SK-N-SH (cell line): ENCODE results near the gene EFCC1. TPM values are rescaled to one million over a fixed set of nuclear protein-coding genes. Genes with fewer than 3 reads are reported as not detected.

Experiments used
- CTCF ChIA-PET: fragments of 300-600, 350-600 bp; formaldehyde crosslinking; extraction: SDS; loops from one replicate; lab custom pipeline; 2021; lab: Yijun Ruan, JAX
- POLR2A ChIA-PET: fragments of 350-600 bp; sonication (Branson Sonifier 250); formaldehyde crosslinking; extraction: SDS; loops from one replicate; lab custom pipeline; 2020; ENCODE audit warnings: antibody characterized with exemption, inconsistent platforms; lab: Yijun Ruan, JAX
- DNase-seq: peaks from one replicate; pipeline ENCODE4 v3.0.0; 2012
- H2AFZ ChIP-seq: fragments of 200-600 bp; sonication (generic); 2 replicates; pipeline ENCODE4 v1.8.1; 2016; ENCODE audit warnings: antibody characterized with exemption, mild to moderate bottlenecking, low read depth
- H3F3A ChIP-seq: fragments of 200-600 bp; sonication (generic); replicated peaks from 2 replicates; pipeline ENCODE3; 2016; ENCODE audit warnings: antibody characterized with exemption, mild to moderate bottlenecking; ENCODE audit not compliant: insufficient read depth
- H3K27ac ChIP-seq, 2 experiments: fragments of 200-500 bp in 1 of 2; fragments of 200-600 bp in 1 of 2; sonication (Bioruptor generic) in 1 of 2; sonication (generic), shearing (Covaris generic) in 1 of 2; 2 replicates each; pipeline versions ENCODE4 v1.5.1 to v1.6.1; 2014 to 2016; ENCODE audit warnings: low read depth in 2 of 2, inconsistent platforms in 1 of 2, low read length in 1 of 2, mild to moderate bottlenecking in 1 of 2, mixed read lengths in 1 of 2
- H3K27me3 ChIP-seq: fragments of 200-600 bp; sonication (generic), shearing (Covaris generic); 2 replicates; pipeline ENCODE4 v1.6.1; 2016; ENCODE audit warnings: mixed run types; ENCODE audit not compliant: insufficient read depth
- H3K36me3 ChIP-seq, 2 experiments: fragments of 200-500 bp in 1 of 2; fragments of 200-600 bp in 1 of 2; sonication (Bioruptor generic) in 1 of 2; sonication (generic) in 1 of 2; replicated peaks in 1 of 2; 2 replicates each; pipeline versions ENCODE3 to v1.5.1; 2014 to 2016; ENCODE audit warnings: low read length in 1 of 2, mild to moderate bottlenecking in 1 of 2; ENCODE audit not compliant: insufficient read depth in 2 of 2, control insufficient read depth in 1 of 2
- H3K4me1 ChIP-seq, 2 experiments: fragments of 200-500 bp in 1 of 2; fragments of 200-600 bp in 1 of 2; sonication (Bioruptor generic) in 1 of 2; sonication (generic), shearing (Covaris generic) in 1 of 2; 2 replicates each; pipeline versions ENCODE4 v1.5.1 to v1.6.1; 2014 to 2016; ENCODE audit warnings: low read depth in 1 of 2, low read length in 1 of 2, mixed run types in 1 of 2; ENCODE audit not compliant: insufficient read depth in 2 of 2, control insufficient read depth in 1 of 2
- H3K4me2 ChIP-seq: fragments of 200-600 bp; sonication (generic), shearing (Covaris generic); 2 replicates; pipeline ENCODE4 v1.6.1; 2017; ENCODE audit warnings: mixed run types
- H3K4me3 ChIP-seq, 2 experiments: fragments of 200-500 bp in 1 of 2; fragments of 200-600 bp in 1 of 2; sonication (Bioruptor generic) in 1 of 2; sonication (generic), shearing (Covaris generic) in 1 of 2; 2 replicates each; pipeline versions ENCODE4 v1.5.1 to v1.8.1; 2014 to 2016; ENCODE audit warnings: low read depth in 2 of 2, inconsistent platforms in 1 of 2, low read length in 1 of 2, mild to moderate bottlenecking in 1 of 2, mixed read lengths in 1 of 2, moderate library complexity in 1 of 2
- H3K79me2 ChIP-seq: fragments of 200-600 bp; sonication (generic); 2 replicates; pipeline ENCODE4 v1.8.1; 2017; ENCODE audit warnings: mild to moderate bottlenecking; ENCODE audit not compliant: insufficient read depth
- H3K9ac ChIP-seq: fragments of 200-600 bp; sonication (generic); 2 replicates; pipeline ENCODE4 v1.6.1; 2017; ENCODE audit warnings: mixed run types
- H3K9me2 ChIP-seq: fragments of 200-600 bp; sonication (generic); 2 replicates; pipeline ENCODE4 v1.6.1; 2017; ENCODE audit warnings: mixed run types
- H3K9me3 ChIP-seq: fragments of 200-600 bp; sonication (generic); 2 replicates; pipeline ENCODE4 v1.6.1; 2017; ENCODE audit warnings: mixed run types, mild to moderate bottlenecking, moderate library complexity
- H4K20me1 ChIP-seq: fragments of 200-600 bp; sonication (generic); 2 replicates; pipeline ENCODE4 v1.6.1; 2017; ENCODE audit warnings: mild to moderate bottlenecking, mixed run types; ENCODE audit not compliant: insufficient read depth
- CHD2 ChIP-seq: fragments of 150-350 bp; IDR thresholded peaks from 2 replicates; pipeline ENCODE4 v1.6.1; 2018; ENCODE audit warnings: low read length; ENCODE audit not compliant: partially characterized antibody
- ELF1 ChIP-seq: IDR thresholded peaks from 2 replicates; pipeline ENCODE4 v1.4.0; 2012
- FOSL2 ChIP-seq: IDR thresholded peaks from 2 replicates; pipeline ENCODE4 v1.4.0; 2012; ENCODE audit warnings: low read depth, mild to moderate bottlenecking, moderate library complexity, borderline replicate concordance
- GABPA ChIP-seq: IDR thresholded peaks from 2 replicates; pipeline ENCODE4 v1.4.0; 2012; ENCODE audit warnings: low read depth, mild to moderate bottlenecking
- MEF2A ChIP-seq: IDR thresholded peaks from 2 replicates; pipeline ENCODE4 v1.4.0; 2012; ENCODE audit warnings: low read depth, borderline replicate concordance
- MXI1 ChIP-seq: IDR thresholded peaks from 2 replicates; pipeline ENCODE4 v1.6.1; 2012; ENCODE audit warnings: mild to moderate bottlenecking, low read depth, low read length, improper control_type of control experiment
- RCOR1 ChIP-seq: fragments of 150-350 bp; IDR thresholded peaks from 2 replicates; pipeline ENCODE4 v1.6.1; 2017; ENCODE audit warnings: antibody characterized with exemption, low read length
- RFX5 ChIP-seq: IDR thresholded peaks from 2 replicates; pipeline ENCODE4 v1.6.1; 2012; ENCODE audit warnings: mild to moderate bottlenecking, improper control_type of control experiment, low read length
- RXRA ChIP-seq: IDR thresholded peaks from 2 replicates; pipeline ENCODE4 v1.4.0; 2012; ENCODE audit warnings: low read depth, mild to moderate bottlenecking, borderline replicate concordance
- SIN3A ChIP-seq: IDR thresholded peaks from 2 replicates; pipeline ENCODE4 v1.6.1; 2012; ENCODE audit warnings: low read depth, mild to moderate bottlenecking, low read length, moderate library complexity, borderline replicate concordance
- TAF1 ChIP-seq: IDR thresholded peaks from 2 replicates; pipeline ENCODE4 v1.6.1; 2012; ENCODE audit warnings: low read depth, mild to moderate bottlenecking, low read length, moderate library complexity, borderline replicate concordance
- YY1 ChIP-seq: IDR thresholded peaks from 2 replicates; pipeline ENCODE4 v1.4.0; 2012; ENCODE audit warnings: low read depth, mild to moderate bottlenecking
- WGBS: methylation state at CpG from one replicate; pipeline ENCODE4 v1.1.6; 2017; ENCODE audit warnings: low lambda C conversion rate; 5-methylcytosine and 5-hydroxymethylcytosine counted together
- polyA plus RNA-seq, 3 experiments: library from polyadenylated mRNA; depleted of rRNA; stranded (reverse); fragments of >200 nt; gene quantifications; 2 replicates each; pipeline ENCODE4 v1.2.3, GENCODE V29; 2012
- TF ChIP-seq, protein P1 (sequence below): IDR thresholded peaks from 2 replicates; pipeline ENCODE4 v1.4.0; 2012; ENCODE audit warnings: low read depth
- TF ChIP-seq, protein P2 (sequence below): fragments of 150-350 bp; IDR thresholded peaks from 2 replicates; pipeline ENCODE4 v1.6.1; 2017; ENCODE audit warnings: antibody characterized with exemption, low read length, low read depth, borderline replicate concordance
- TF ChIP-seq, protein P3 (sequence below): fragments of 200-600 bp; sonication (generic); IDR thresholded peaks from 2 replicates; pipeline ENCODE4 v1.6.1; 2017; ENCODE audit warnings: antibody characterized with exemption, mild to moderate bottlenecking, moderate library complexity
- TF ChIP-seq, protein P4 (sequence below): IDR thresholded peaks from 2 replicates; pipeline ENCODE4 v1.6.1; 2012; ENCODE audit warnings: mild to moderate bottlenecking, low read depth, low read length, moderate library complexity
- TF ChIP-seq, protein P5 (sequence below): IDR thresholded peaks from 2 replicates; pipeline ENCODE4 v1.4.0; 2012; ENCODE audit warnings: low read depth, borderline replicate concordance

EFCC1 gene
- polyA plus RNA-seq, 1 of the 3 experiments (the other 2 are of a cell fraction) = not detected

DNA sequence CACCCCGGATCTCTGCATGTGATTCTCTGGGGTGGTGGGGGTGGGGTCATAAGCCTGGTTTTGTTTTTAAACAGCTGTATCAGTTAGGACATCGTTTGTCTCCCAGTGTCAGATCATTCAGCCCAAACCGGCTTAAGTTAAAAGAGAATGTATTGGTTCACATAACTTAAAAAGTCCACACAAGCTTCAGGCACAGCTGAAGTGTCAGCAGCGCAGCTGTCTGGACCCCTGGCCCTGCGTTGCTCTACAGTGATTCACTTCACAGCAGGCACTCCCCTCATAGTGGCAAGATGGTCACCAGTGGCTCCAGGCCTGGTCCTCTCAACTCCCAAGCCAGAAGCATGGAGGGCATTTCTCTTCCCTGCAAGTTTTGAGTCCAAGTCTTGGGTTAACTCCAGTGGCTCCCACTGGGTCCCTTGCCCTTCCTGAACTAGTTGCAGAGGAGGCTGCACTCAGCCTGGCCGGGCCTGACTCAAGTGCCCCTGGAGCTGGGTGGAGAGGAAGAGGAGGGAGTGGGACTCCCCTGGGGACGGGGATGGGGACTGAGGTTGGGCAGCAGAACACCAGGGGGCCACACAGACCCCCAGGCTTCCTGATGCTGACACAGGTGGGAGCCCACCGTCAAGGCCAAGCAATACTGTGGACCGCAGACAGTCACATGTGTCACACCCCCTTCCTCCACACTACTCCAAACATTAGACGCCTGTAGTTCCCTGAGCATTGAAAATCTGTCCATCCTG is 30.5 kb downstream of the EFCC1 start:
- Histone ChIP-seq H3K27ac (no peak overlapping the region), H3K4me1 (no peaks in the 10 kb centered on the region; a peak in 1 of 4 replicates), H3K4me2 (no peak overlapping the region), H3K27me3 (no peaks in the 10 kb centered on the region), H3K9me2 (no peaks in the 10 kb centered on the region), H3K36me3 (no peaks in the 10 kb centered on the region), H4K20me1 (no peaks in the 10 kb centered on the region), H3K4me3 (no peak overlapping the region), H3K9ac (no peak overlapping the region), H3K9me3 (no peaks in the 10 kb centered on the region), H2AFZ (no peak overlapping the region), H3F3A (peaks cover 4% of the 10 kb centered on the region), H3K79me2 (no peaks in the 10 kb centered on the region)
- no peak for TF ChIP-seq CHD2
- TF ChIP-seq GABPA = no peak
- no peak for TF ChIP-seq MXI1
- TF ChIP-seq, protein P1, sequence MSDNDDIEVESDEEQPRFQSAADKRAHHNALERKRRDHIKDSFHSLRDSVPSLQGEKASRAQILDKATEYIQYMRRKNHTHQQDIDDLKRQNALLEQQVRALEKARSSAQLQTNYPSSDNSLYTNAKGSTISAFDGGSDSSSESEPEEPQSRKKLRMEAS = no peak
- no peak for TF ChIP-seq TAF1
- TF ChIP-seq, protein P2, sequence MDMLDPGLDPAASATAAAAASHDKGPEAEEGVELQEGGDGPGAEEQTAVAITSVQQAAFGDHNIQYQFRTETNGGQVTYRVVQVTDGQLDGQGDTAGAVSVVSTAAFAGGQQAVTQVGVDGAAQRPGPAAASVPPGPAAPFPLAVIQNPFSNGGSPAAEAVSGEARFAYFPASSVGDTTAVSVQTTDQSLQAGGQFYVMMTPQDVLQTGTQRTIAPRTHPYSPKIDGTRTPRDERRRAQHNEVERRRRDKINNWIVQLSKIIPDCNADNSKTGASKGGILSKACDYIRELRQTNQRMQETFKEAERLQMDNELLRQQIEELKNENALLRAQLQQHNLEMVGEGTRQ = no peak
- TF ChIP-seq, protein P3, sequence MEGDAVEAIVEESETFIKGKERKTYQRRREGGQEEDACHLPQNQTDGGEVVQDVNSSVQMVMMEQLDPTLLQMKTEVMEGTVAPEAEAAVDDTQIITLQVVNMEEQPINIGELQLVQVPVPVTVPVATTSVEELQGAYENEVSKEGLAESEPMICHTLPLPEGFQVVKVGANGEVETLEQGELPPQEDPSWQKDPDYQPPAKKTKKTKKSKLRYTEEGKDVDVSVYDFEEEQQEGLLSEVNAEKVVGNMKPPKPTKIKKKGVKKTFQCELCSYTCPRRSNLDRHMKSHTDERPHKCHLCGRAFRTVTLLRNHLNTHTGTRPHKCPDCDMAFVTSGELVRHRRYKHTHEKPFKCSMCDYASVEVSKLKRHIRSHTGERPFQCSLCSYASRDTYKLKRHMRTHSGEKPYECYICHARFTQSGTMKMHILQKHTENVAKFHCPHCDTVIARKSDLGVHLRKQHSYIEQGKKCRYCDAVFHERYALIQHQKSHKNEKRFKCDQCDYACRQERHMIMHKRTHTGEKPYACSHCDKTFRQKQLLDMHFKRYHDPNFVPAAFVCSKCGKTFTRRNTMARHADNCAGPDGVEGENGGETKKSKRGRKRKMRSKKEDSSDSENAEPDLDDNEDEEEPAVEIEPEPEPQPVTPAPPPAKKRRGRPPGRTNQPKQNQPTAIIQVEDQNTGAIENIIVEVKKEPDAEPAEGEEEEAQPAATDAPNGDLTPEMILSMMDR = no peak
- no peak for TF ChIP-seq MEF2A
- no peak for TF ChIP-seq SIN3A
- TF ChIP-seq RXRA = no peak
- TF ChIP-seq RFX5 = no peak
- TF ChIP-seq YY1 = no peak
- TF ChIP-seq, protein P4, sequence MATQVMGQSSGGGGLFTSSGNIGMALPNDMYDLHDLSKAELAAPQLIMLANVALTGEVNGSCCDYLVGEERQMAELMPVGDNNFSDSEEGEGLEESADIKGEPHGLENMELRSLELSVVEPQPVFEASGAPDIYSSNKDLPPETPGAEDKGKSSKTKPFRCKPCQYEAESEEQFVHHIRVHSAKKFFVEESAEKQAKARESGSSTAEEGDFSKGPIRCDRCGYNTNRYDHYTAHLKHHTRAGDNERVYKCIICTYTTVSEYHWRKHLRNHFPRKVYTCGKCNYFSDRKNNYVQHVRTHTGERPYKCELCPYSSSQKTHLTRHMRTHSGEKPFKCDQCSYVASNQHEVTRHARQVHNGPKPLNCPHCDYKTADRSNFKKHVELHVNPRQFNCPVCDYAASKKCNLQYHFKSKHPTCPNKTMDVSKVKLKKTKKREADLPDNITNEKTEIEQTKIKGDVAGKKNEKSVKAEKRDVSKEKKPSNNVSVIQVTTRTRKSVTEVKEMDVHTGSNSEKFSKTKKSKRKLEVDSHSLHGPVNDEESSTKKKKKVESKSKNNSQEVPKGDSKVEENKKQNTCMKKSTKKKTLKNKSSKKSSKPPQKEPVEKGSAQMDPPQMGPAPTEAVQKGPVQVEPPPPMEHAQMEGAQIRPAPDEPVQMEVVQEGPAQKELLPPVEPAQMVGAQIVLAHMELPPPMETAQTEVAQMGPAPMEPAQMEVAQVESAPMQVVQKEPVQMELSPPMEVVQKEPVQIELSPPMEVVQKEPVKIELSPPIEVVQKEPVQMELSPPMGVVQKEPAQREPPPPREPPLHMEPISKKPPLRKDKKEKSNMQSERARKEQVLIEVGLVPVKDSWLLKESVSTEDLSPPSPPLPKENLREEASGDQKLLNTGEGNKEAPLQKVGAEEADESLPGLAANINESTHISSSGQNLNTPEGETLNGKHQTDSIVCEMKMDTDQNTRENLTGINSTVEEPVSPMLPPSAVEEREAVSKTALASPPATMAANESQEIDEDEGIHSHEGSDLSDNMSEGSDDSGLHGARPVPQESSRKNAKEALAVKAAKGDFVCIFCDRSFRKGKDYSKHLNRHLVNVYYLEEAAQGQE = no peak
- no peak for TF ChIP-seq RCOR1
- TF ChIP-seq, protein P5, sequence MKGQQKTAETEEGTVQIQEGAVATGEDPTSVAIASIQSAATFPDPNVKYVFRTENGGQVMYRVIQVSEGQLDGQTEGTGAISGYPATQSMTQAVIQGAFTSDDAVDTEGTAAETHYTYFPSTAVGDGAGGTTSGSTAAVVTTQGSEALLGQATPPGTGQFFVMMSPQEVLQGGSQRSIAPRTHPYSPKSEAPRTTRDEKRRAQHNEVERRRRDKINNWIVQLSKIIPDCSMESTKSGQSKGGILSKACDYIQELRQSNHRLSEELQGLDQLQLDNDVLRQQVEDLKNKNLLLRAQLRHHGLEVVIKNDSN = no peak
- no peak for TF ChIP-seq FOSL2
- no peak for TF ChIP-seq ELF1
- ChIA-PET POLR2A (no interaction called here), CTCF (interaction anchor here (1.1 to 3.7 kb wide), 2 partner anchors 22 to 61 kb away, joined by 5 to 18 read pairs; no protein-coding TSS in a partner anchor)
- whole genome bisulfite sequencing = 61% methylated on average over 5 of the region's 10 CpGs
- DNase-seq = no peak
